Caco-2 (cell line): Measurements from ENCODE around the gene CD248. TPM values are rescaled to one million over a fixed set of nuclear protein-coding genes. Genes with fewer than 3 reads are reported as not detected.

ENCODE experiments used
- BruUV-seq: library from RNA; stranded (reverse); fragments of 400-500 nt; replicated peaks from 2 replicates; lab custom pipeline; 2021; lab: Mats Ljungman, UMichigan
- CTCF ChIA-PET: fragments of 300-600 bp; sonication (Branson Sonifier 250); formaldehyde crosslinking; loops from one replicate; lab custom pipeline; 2022; ENCODE audit warnings: antibody characterized with exemption; lab: Charles Lee
- POLR2A ChIA-PET: fragments of 300-600 bp; sonication (Branson Sonifier 250); formaldehyde crosslinking; loops from one replicate; lab custom pipeline; 2022; ENCODE audit warnings: antibody characterized with exemption; lab: Charles Lee
- DNase-seq, 2 experiments: peaks; one replicate each; pipeline versions ENCODE4 v3.0.0 to v3.0.0-alpha.2; 2020 to 2022
- H3K27me3 ChIP-seq: replicated peaks from 2 replicates; pipeline ENCODE4 v1.6.0; 2011; ENCODE audit warnings: low read length; ENCODE audit not compliant: control insufficient read depth, insufficient read depth
- H3K36me3 ChIP-seq: 2 replicates; pipeline ENCODE4 v1.5.1; 2011; ENCODE audit warnings: low read length; ENCODE audit not compliant: control insufficient read depth, insufficient read depth
- H3K4me1 ChIP-seq: fragments of 250-450 bp; sonication (Bioruptor Pico); 2 replicates; pipeline ENCODE4 v1.5.1; 2020; ENCODE audit warnings: mild to moderate bottlenecking
- H3K4me3 ChIP-seq: 2 replicates; pipeline ENCODE4 v1.5.1; 2011; ENCODE audit warnings: low read depth, mild to moderate bottlenecking, control low read depth, low read length
- H3K9me3 ChIP-seq: fragments of 250-450 bp; sonication (Bioruptor Pico); 2 replicates; pipeline ENCODE4 v1.5.1; 2020; ENCODE audit warnings: mild to moderate bottlenecking, moderate library complexity
- H3K27ac Mint-ChIP-seq: one replicate; pipeline ENCODE4 v1.8.0; 2022; ENCODE audit warnings: mixed read lengths; ENCODE audit not compliant: unreplicated experiment
- H3K27me3 Mint-ChIP-seq: one replicate; pipeline ENCODE4 v1.8.0; 2022; ENCODE audit warnings: mixed read lengths; ENCODE audit not compliant: insufficient read depth, unreplicated experiment
- H3K36me3 Mint-ChIP-seq: one replicate; pipeline ENCODE4 v1.8.0; 2022; ENCODE audit warnings: mild to moderate bottlenecking, mixed read lengths; ENCODE audit not compliant: insufficient read depth, unreplicated experiment
- H3K4me1 Mint-ChIP-seq: one replicate; pipeline ENCODE4 v1.8.0; 2022; ENCODE audit warnings: low read depth, mixed read lengths; ENCODE audit not compliant: unreplicated experiment
- H3K4me3 Mint-ChIP-seq: one replicate; pipeline ENCODE4 v1.8.0; 2022; ENCODE audit warnings: mild to moderate bottlenecking, moderate library complexity, mixed read lengths; ENCODE audit not compliant: unreplicated experiment
- H3K9me3 Mint-ChIP-seq: one replicate; pipeline ENCODE4 v1.8.0; 2022; ENCODE audit warnings: mixed read lengths; ENCODE audit not compliant: unreplicated experiment
- intact Hi-C: fragments of 100-400 bp; cut with micrococcal nuclease; formaldehyde crosslinking; loops from one replicate; pipeline ENCODE4 v1.10.0; 2022; ENCODE audit not compliant: unreplicated experiment
- total RNA-seq: library from RNA; stranded (reverse); gene quantifications from 2 replicates; pipeline ENCODE4 v1.2.3, GENCODE V29; 2022
- TF ChIP-seq, protein P1 (sequence below), 2 experiments: fragments of 200-600 bp in 1 of 2; IDR thresholded peaks; 1 replicate in 1 of 2; 2 replicates in 1 of 2; pipeline versions ENCODE4 v1.5.1 to v1.8.0; 2011 to 2022; ENCODE audit warnings: antibody characterized with exemption in 1 of 2, control low read depth in 1 of 2, inconsistent platforms in 1 of 2, low read depth in 1 of 2, low read length in 1 of 2, mild to moderate bottlenecking in 1 of 2, moderate library complexity in 1 of 2; ENCODE audit not compliant: insufficient read depth in 1 of 2, severe bottlenecking in 1 of 2, unreplicated experiment in 1 of 2

CD248 gene
- total RNA-seq, 1 experiment from 2014 or later = 0.27 TPM

DNA sequence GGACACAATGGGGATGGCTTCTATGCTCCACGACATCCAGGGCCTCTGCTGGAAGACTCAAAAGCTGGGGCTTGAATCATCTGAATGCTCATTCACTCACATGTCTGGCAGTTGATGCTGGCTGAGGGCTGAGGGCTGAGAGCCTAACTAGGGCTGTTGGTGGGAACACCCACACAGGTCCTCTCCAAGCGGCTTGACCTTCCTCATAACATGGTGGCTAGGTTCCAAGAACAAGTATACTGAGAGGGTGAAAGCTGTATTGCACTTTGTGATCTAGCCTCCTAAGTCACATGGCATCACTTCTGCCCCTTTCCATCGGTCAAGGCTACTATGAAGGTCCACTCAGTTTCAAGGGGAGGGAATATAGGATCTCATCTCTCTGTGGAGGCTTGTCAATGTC lies 17.7 kb downstream of the CD248 start:
- no peaks in the 10 kb centered on the region for H3K27me3 ChIP-seq
- no peak for DNase-seq
- TF ChIP-seq, protein P1, sequence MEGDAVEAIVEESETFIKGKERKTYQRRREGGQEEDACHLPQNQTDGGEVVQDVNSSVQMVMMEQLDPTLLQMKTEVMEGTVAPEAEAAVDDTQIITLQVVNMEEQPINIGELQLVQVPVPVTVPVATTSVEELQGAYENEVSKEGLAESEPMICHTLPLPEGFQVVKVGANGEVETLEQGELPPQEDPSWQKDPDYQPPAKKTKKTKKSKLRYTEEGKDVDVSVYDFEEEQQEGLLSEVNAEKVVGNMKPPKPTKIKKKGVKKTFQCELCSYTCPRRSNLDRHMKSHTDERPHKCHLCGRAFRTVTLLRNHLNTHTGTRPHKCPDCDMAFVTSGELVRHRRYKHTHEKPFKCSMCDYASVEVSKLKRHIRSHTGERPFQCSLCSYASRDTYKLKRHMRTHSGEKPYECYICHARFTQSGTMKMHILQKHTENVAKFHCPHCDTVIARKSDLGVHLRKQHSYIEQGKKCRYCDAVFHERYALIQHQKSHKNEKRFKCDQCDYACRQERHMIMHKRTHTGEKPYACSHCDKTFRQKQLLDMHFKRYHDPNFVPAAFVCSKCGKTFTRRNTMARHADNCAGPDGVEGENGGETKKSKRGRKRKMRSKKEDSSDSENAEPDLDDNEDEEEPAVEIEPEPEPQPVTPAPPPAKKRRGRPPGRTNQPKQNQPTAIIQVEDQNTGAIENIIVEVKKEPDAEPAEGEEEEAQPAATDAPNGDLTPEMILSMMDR (IDR thresholded peaks at IDR 0.05; ENCODE audit: insufficient read depth in 1 of 2, low read depth in 1 of 2, low read length in 1 of 2, severe bottlenecking in 1 of 2, unreplicated experiment in 1 of 2) = no peak
- H3K36me3 ChIP-seq = no peaks in the 10 kb centered on the region
- no peaks in the 10 kb centered on the region for H3K9me3 ChIP-seq
- CTCF ChIA-PET = no interaction called here
- no peaks in the 10 kb centered on the region for H3K27me3 Mint-ChIP-seq
- no peak overlapping the region for H3K27ac Mint-ChIP-seq
- H3K36me3 Mint-ChIP-seq = peaks cover 5% of the 10 kb centered on the region
- POLR2A ChIA-PET = no interaction called here
- no peak overlapping the region for H3K4me3 ChIP-seq
- BruUV-seq = no TSS peak
- no peaks in the 10 kb centered on the region for H3K9me3 Mint-ChIP-seq
- intact Hi-C loops = no loop called here
- no peaks in the 10 kb centered on the region for H3K4me1 ChIP-seq
- H3K4me1 Mint-ChIP-seq = no peaks in the 10 kb centered on the region
- H3K4me3 Mint-ChIP-seq = no peak overlapping the region

DNA sequence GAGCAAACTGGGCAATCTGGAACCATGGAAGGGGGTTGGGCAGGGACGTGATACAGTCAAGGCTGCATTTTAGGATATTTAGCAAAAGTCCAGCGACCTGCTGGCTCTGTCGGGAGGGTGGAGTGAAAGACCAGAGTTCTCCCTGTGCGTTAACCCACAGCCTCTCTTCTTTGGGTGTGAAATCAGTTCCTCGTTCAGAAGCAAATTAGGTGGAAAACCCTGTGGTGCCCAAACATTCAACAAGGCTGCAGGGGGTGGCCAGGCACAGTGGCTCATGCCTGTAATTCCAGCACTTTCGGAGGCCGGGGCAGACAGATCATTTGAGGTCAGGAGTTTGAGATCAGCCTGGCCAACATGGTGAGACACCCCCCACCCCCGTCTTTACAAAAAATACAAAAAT lies 19.2 kb downstream of the CD248 start:
- Mint-ChIP-seq H3K27ac (no peak overlapping the region), H3K27me3 (peaks cover 3% of the 10 kb centered on the region), H3K4me1 (peaks cover 5% of the 10 kb centered on the region), H3K9me3 (no peaks in the 10 kb centered on the region), H3K4me3 (no peak overlapping the region), H3K36me3 (peaks cover 6% of the 10 kb centered on the region)
- Histone ChIP-seq H3K9me3 (no peaks in the 10 kb centered on the region), H3K4me1 (no peaks in the 10 kb centered on the region), H3K27me3 (no peaks in the 10 kb centered on the region; the same call in 1 of the 2 replicates), H3K36me3 (no peaks in the 10 kb centered on the region), H3K4me3 (no peak overlapping the region)
- intact Hi-C loops = no loop called here
- TF ChIP-seq, protein P1 (IDR thresholded peaks at IDR 0.05; ENCODE audit: insufficient read depth in 1 of 2, low read depth in 1 of 2, low read length in 1 of 2, severe bottlenecking in 1 of 2, unreplicated experiment in 1 of 2) = no peak
- ChIA-PET CTCF (interaction anchor here (1.9 kb wide), 1 partner anchor 15 kb away, joined by 5 read pairs; no protein-coding TSS in a partner anchor), POLR2A (interaction anchor here (0.7 kb wide), 1 partner anchor 8 kb away, joined by 3 read pairs; the partner anchor contains the start of gene YIF1A)
- no TSS peak for BruUV-seq
- no peak for DNase-seq

DNA sequence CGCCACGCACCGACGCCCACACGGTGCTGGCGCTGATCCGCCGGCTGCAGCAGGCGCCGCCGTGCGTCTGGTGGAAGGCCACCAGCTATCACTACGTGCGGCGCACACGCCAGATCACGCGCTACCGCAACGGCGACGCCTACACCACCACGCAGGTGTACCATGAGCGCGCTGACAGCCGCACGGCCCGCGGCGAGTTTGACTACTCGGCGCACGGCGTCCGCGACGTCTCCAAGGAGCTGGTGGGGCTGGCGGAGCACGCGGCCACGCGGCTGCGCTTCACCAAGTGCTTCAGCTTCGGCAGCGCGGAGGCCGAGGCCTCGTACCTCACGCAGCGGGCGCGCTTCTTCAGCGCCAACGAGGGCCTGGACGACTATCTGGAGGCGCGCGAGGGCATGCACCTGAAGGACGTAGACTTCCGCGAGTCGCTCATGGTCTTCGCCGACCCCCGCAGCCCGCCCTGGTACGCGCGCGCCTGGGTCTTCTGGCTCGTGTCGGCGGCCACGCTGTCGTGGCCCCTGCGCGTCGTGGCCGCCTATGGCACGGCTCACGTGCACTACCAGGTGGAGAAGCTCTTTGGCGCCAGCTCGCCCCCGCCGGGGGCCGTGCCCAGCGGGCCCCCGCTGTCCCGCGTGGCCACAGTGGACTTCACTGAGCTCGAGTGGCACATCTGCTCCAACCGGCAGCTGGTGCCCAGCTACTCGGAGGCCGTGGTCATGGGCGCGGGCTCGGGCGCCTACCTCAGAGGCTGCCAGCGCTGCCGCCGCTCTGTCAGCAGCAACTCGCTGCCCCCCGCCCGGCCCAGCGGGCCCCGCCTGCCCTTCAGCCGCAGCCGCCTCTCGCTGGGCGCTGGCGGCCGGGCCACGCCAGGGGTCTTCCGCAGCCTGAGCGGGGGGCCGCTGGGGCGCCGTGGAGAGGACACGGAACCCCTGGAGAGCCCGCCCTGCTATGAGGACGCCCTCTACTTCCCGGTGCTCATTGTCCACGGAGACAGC lies 21.9 kb downstream of the CD248 start:
- no peaks in the 10 kb centered on the region for H3K9me3 Mint-ChIP-seq
- TF ChIP-seq, protein P1 (IDR thresholded peaks at IDR 0.05; ENCODE audit: insufficient read depth in 1 of 2, low read depth in 1 of 2, low read length in 1 of 2, severe bottlenecking in 1 of 2, unreplicated experiment in 1 of 2) = no peak
- no peak overlapping the region for H3K4me3 Mint-ChIP-seq
- H3K27ac Mint-ChIP-seq = no peak overlapping the region
- peaks cover 9% of the 10 kb centered on the region for H3K36me3 Mint-ChIP-seq
- H3K4me1 ChIP-seq = peaks cover 12% of the 10 kb centered on the region
- H3K9me3 ChIP-seq = no peaks in the 10 kb centered on the region
- ChIA-PET POLR2A (no interaction called here), CTCF (no interaction called here)
- no peaks in the 10 kb centered on the region; the same call in 1 of the 2 replicates for H3K27me3 ChIP-seq
- H3K4me3 ChIP-seq = no peak overlapping the region
- intact Hi-C loops = no loop called here
- H3K27me3 Mint-ChIP-seq = peaks cover 6% of the 10 kb centered on the region
- peaks cover 21% of the 10 kb centered on the region for H3K4me1 Mint-ChIP-seq
- no TSS peak for BruUV-seq
- H3K36me3 ChIP-seq = no peaks in the 10 kb centered on the region
- no peak for DNase-seq
